ENCODE results near the gene KCNB1.

The KCNB1 gene

GRCh38 chr20:49422161-49422560, 60.3 kb downstream of the KCNB1 start:
- H4K20me1 ChIP-seq (ENCODE audit: insufficient read depth, low read length, poor library complexity, severe bottlenecking), result no peaks in the 10 kb centered on the region
- no peaks in the 10 kb centered on the region for H3K27me3 ChIP-seq (ENCODE audit: insufficient read depth, low read length, poor library complexity, severe bottlenecking)
- no peak overlapping the region for H3K4me2 ChIP-seq (ENCODE audit: low read depth, low read length, poor library complexity, severe bottlenecking)
- H3F3A ChIP-seq (ENCODE audit: low read depth), result no peaks in the 10 kb centered on the region
- no peaks in the 10 kb centered on the region for H3K79me2 ChIP-seq (ENCODE audit: insufficient read depth, low read length)
- no peak overlapping the region for H3K9ac ChIP-seq (ENCODE audit: low read depth, low read length, poor library complexity, severe bottlenecking)
- no peak overlapping the region for H3K4me3 ChIP-seq (ENCODE audit: low read length, poor library complexity, severe bottlenecking)
- TF ChIP-seq, protein P1, sequence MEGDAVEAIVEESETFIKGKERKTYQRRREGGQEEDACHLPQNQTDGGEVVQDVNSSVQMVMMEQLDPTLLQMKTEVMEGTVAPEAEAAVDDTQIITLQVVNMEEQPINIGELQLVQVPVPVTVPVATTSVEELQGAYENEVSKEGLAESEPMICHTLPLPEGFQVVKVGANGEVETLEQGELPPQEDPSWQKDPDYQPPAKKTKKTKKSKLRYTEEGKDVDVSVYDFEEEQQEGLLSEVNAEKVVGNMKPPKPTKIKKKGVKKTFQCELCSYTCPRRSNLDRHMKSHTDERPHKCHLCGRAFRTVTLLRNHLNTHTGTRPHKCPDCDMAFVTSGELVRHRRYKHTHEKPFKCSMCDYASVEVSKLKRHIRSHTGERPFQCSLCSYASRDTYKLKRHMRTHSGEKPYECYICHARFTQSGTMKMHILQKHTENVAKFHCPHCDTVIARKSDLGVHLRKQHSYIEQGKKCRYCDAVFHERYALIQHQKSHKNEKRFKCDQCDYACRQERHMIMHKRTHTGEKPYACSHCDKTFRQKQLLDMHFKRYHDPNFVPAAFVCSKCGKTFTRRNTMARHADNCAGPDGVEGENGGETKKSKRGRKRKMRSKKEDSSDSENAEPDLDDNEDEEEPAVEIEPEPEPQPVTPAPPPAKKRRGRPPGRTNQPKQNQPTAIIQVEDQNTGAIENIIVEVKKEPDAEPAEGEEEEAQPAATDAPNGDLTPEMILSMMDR (conservative IDR thresholded peaks at IDR 0.05; ENCODE audit: low read length), result no peak
- TF ChIP-seq EZH2phosphoT487 (IDR thresholded peaks at IDR 0.05; ENCODE audit: borderline replicate concordance), result no peak
- H2AFZ ChIP-seq (ENCODE audit: low read length), result no peak overlapping the region
- H3K9me3 ChIP-seq (ENCODE audit: insufficient read depth, low read depth, low read length), result no peaks in the 10 kb centered on the region
- no peaks in the 10 kb centered on the region for H3K4me1 ChIP-seq (ENCODE audit: insufficient read depth, low read length, poor library complexity, severe bottlenecking)
- H3K9me2 ChIP-seq (replicated peaks; ENCODE audit: low read depth, low read length), result no peaks in the 10 kb centered on the region
- H3K36me3 ChIP-seq (ENCODE audit: insufficient read depth, low read length), result no peaks in the 10 kb centered on the region

GRCh38 chr20:49420811-49421295, 61.6 kb downstream of the KCNB1 start:
- no peaks in the 10 kb centered on the region for H3K9me2 ChIP-seq (replicated peaks; ENCODE audit: low read depth, low read length)
- H3K4me3 ChIP-seq (ENCODE audit: low read length, poor library complexity, severe bottlenecking), result no peak overlapping the region
- H4K20me1 ChIP-seq (ENCODE audit: insufficient read depth, low read length, poor library complexity, severe bottlenecking), result no peaks in the 10 kb centered on the region
- H3F3A ChIP-seq (ENCODE audit: low read depth), result no peaks in the 10 kb centered on the region
- H3K4me1 ChIP-seq (ENCODE audit: insufficient read depth, low read length, poor library complexity, severe bottlenecking), result no peaks in the 10 kb centered on the region
- H3K4me2 ChIP-seq (ENCODE audit: low read depth, low read length, poor library complexity, severe bottlenecking), result no peak overlapping the region
- H3K9ac ChIP-seq (ENCODE audit: low read depth, low read length, poor library complexity, severe bottlenecking), result no peak overlapping the region
- TF ChIP-seq EZH2phosphoT487 (IDR thresholded peaks at IDR 0.05; ENCODE audit: borderline replicate concordance), result no peak
- TF ChIP-seq, protein P1 (conservative IDR thresholded peaks at IDR 0.05; ENCODE audit: low read length), result no peak
- H2AFZ ChIP-seq (ENCODE audit: low read length), result no peak overlapping the region
- no peaks in the 10 kb centered on the region for H3K27me3 ChIP-seq (ENCODE audit: insufficient read depth, low read length, poor library complexity, severe bottlenecking)
- H3K79me2 ChIP-seq (ENCODE audit: insufficient read depth, low read length), result no peaks in the 10 kb centered on the region
- no peaks in the 10 kb centered on the region for H3K36me3 ChIP-seq (ENCODE audit: insufficient read depth, low read length)
- no peaks in the 10 kb centered on the region for H3K9me3 ChIP-seq (ENCODE audit: insufficient read depth, low read depth, low read length)

GRCh38 chr20:49420292-49420691, 62.2 kb downstream of the KCNB1 start:
- H3K27me3 ChIP-seq (ENCODE audit: insufficient read depth, low read length, poor library complexity, severe bottlenecking), result no peaks in the 10 kb centered on the region
- no peaks in the 10 kb centered on the region for H4K20me1 ChIP-seq (ENCODE audit: insufficient read depth, low read length, poor library complexity, severe bottlenecking)
- H3K9me3 ChIP-seq (ENCODE audit: insufficient read depth, low read depth, low read length), result no peaks in the 10 kb centered on the region
- H2AFZ ChIP-seq (ENCODE audit: low read length), result no peak overlapping the region
- H3F3A ChIP-seq (ENCODE audit: low read depth), result no peaks in the 10 kb centered on the region
- H3K4me1 ChIP-seq (ENCODE audit: insufficient read depth, low read length, poor library complexity, severe bottlenecking), result no peaks in the 10 kb centered on the region
- H3K9ac ChIP-seq (ENCODE audit: low read depth, low read length, poor library complexity, severe bottlenecking), result no peak overlapping the region
- no peak overlapping the region for H3K4me2 ChIP-seq (ENCODE audit: low read depth, low read length, poor library complexity, severe bottlenecking)
- no peaks in the 10 kb centered on the region for H3K36me3 ChIP-seq (ENCODE audit: insufficient read depth, low read length)
- H3K4me3 ChIP-seq (ENCODE audit: low read length, poor library complexity, severe bottlenecking), result no peak overlapping the region
- no peaks in the 10 kb centered on the region for H3K9me2 ChIP-seq (replicated peaks; ENCODE audit: low read depth, low read length)
- TF ChIP-seq, protein P1 (conservative IDR thresholded peaks at IDR 0.05; ENCODE audit: low read length), result no peak
- TF ChIP-seq EZH2phosphoT487 (IDR thresholded peaks at IDR 0.05; ENCODE audit: borderline replicate concordance), result no peak
- no peaks in the 10 kb centered on the region for H3K79me2 ChIP-seq (ENCODE audit: insufficient read depth, low read length)

Data from Loucy (cell line).